HG02981 (cell line): ENCODE results near the gene MMEL1.

Experiments used
- ATAC-seq: cut with Tn5 transposase; IDR thresholded peaks from one replicate; pipeline ENCODE4 v1.9.1; 2021; ENCODE audit warnings: mild to moderate bottlenecking, moderate library complexity; ENCODE audit not compliant: unreplicated experiment

MMEL1 gene

DNA sequence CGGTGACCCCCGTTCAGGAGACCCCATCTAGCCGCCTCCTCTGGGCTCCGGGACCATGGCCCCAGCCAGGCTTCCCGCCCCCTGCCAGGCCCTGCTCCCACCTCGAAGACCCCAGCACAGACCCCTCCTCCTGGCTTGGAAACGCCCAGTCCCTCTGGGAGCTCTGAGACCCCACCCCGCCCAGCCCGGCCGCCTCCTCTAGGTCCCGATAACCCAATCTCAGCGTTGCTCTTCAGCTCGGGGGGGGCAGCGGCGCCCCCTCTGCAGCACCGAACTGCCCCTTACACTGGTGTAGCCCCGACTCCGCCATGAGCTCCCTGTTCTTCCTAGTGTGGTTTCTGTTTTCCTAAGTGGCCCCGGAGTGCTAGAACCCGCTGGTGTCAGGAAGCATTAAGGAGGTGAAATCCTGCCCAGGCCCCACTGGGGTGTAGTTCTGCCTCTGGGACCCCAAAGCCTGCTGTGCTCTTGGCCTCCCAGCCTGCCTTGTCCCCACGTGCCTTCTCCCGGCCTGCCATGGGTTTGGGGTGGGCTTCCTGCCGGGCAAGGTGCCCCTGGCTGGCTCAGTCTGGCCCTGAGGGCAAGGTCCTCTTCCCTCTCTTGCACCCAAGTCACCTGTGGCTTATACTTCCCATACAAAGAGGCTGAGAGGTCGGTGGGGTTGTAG is 10.7 kb upstream of the MMEL1 start:
- ATAC-seq = no peak

DNA sequence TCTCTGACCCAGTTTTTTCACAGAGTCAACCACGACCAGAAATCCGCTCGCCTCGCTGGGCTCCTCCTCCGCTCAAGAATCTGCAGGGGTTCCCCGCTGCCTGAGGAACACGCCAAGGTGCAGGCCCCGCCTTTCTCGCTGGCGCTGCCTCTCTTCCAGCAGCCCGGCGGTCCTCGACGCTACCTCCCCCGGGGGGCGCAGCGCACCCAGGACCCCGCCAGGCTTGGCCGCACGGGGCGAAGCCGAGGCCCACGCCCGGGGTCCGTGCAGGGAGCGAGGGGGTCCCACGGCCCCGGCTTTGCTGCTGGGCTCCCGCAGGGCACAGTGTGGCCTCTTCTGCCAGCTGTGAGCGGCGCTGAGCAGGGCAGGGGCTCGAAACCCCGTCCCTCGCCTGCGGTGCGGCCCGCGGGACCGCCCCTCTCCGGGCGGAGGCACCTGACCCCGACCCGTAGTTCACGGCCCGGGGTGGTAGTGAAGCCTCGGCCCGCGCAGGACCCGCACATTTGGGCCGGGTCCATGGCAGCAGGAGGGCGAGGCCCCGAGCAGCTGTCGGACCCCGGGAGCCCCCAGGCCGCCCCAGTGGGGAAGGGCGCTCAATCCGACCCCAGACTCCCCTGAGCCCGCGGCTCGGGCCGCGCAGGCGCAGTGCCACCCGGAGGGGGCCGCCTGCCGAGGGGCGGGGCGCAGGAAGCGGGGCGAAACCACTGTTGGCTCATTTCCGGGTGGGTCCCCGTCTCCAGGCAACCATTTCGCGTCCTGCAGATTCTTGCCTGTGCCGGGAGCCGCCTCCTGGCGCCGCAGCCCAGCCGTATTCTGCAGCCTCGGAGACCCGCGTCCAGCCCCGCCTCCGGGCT is 10.0 kb upstream of the MMEL1 start:
- ATAC-seq = peak; percentile 79

DNA sequence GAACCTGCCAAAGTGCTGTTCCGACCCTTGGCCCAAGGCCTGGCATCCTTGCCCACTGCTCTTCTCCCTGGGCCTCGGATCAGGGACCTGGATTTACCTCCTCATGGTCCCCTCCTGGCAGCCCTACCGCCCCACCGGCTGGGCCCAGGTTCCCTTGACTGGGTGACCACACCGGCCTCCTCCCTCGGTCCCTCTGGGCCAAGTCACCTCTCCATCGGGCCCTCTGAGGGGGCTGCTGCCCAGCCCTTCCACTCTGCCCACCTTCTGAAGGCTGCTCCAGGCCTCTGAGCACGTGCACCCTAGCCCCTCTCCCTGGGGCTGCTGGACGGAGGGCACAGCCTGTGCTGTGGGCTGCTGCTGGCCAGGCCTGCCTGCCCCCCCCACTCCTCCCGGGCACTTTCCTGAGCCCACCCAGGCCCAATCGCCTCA is 9.3 kb upstream of the MMEL1 start:
- ATAC-seq = no peak

GRCh38 chr1:2641381-2642130 is 8.7 kb upstream of the MMEL1 start:
- ATAC-seq = no peak

- no peak for ATAC-seq
These were observed 7.8 kb upstream of the MMEL1 start for GRCh38 chr1:2640626-2641025.

- no peak for ATAC-seq
These were observed 7.0 kb upstream of the MMEL1 start for GRCh38 chr1:2639607-2640521.

DNA sequence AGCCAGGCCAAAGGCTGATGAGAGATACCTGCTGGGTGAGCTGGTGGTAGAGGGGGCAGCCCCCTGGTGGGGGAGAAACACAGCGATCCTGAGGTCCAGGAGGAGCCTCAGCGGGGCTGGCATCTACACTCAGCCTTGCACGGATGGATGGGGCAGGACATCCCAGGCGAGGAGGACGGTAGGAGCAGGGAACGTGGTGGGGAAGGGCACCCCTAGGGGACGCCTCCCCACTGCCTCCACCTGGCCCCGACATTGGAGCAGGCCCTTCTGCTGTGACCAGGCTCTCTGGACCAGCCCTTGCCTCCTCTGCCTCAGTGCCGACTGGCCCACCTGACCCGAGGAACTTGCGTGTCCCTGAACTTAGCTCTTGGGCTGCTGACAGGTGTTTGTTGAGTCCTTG is 6.4 kb upstream of the MMEL1 start:
- no peak for ATAC-seq

GRCh38 chr1:2638466-2639115 is 5.8 kb upstream of the MMEL1 start:
- no peak for ATAC-seq

GRCh38 chr1:2637442-2638145 is 4.8 kb upstream of the MMEL1 start:
- ATAC-seq = no peak

DNA sequence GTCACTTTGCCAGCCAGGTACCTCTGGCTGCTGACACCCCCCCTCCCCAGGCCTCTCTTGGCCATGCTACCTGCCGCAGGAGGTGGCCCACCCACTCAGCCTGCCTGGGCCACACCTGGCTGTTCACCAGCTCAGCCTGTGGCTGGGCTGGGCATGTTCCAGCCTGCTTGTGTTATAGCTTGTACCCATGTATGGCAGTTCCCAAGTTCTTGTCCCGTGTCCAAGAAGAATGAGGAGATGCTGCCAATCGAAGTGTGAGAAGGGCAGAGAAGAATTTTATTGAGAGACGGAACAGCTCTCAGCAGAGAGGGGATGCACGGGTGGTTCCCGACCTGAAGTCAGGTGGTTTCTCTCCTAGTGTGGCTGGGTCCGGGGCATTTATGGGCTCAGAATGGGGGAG is 3.9 kb upstream of the MMEL1 start:
- no peak for ATAC-seq

GRCh38 chr1:2635361-2636010 is 2.7 kb upstream of the MMEL1 start:
- ATAC-seq = no peak

GRCh38 chr1:2633936-2634491 is 1.2 kb upstream of the MMEL1 start:
- no peak for ATAC-seq

DNA sequence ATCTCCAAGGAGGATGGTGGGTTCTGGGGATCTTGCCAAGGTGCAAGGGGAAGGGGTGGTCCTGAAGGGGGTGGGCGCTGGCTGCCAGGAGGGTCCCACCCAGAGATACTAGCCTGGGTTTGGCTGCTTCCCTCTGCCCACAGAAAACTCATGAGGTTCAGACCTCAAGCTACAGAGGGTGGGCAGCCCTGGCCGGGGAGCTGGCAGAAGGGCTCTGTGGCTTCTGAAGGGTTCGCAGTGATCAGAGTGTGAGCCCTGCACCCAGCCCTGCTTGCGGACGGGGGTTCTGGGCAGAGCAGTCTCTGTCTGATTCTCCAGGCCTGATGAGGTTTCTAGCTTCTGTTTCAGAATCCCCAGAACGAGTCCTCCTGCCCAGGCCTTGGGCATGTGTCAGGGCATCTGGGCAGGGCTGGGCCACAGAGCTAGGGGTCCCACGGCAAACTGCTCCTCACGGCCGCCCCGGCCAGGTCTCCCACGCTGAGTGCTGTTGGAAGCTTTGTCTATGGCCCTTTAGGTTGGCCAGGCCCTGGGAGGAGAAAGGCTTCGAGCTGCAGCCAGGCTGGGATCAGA is 635 bp upstream of the MMEL1 start:
- no peak for ATAC-seq

- no peak for ATAC-seq
These were observed 775 bp downstream of the MMEL1 start for GRCh38 chr1:2632051-2632430.

- ATAC-seq = no peak
These were observed 1.4 kb downstream of the MMEL1 start for GRCh38 chr1:2631136-2632050.

GRCh38 chr1:2630498-2631135 is 2.2 kb downstream of the MMEL1 start:
- no peak for ATAC-seq
